GM19395 (cell line): ENCODE data around the gene KCNB1.
"Not testable (repeated sequence)": the region's sequence is repeated elsewhere in the genome, so short reads cannot be mapped to it uniquely, and the experiment has no call there.

Experiments used
- ATAC-seq: cut with Tn5 transposase; IDR thresholded peaks from one replicate; pipeline ENCODE4 v1.9.1; 2021; ENCODE audit warnings: mild to moderate bottlenecking, moderate library complexity; ENCODE audit not compliant: unreplicated experiment

Gene KCNB1

GRCh38 chr20:49330701-49331615 lies 151.5 kb downstream of the KCNB1 start:
- ATAC-seq = no peak

- ATAC-seq = no peak
Observed at GRCh38 chr20:49328790-49329189, 153.7 kb downstream of the KCNB1 start.

- ATAC-seq = no peak
Observed at GRCh38 chr20:49326026-49326425, 156.4 kb downstream of the KCNB1 start.

- ATAC-seq = no peak
Observed at GRCh38 chr20:49324306-49324705, 158.2 kb downstream of the KCNB1 start.

- no peak for ATAC-seq
Observed at GRCh38 chr20:49323622-49324238, 158.7 kb downstream of the KCNB1 start.

- no peak for ATAC-seq
Observed at GRCh38 chr20:49320460-49320859, 162.0 kb downstream of the KCNB1 start.

GRCh38 chr20:49319208-49319809 lies 163.2 kb downstream of the KCNB1 start:
- ATAC-seq = no peak

GRCh38 chr20:49318430-49319207 lies 163.8 kb downstream of the KCNB1 start:
- ATAC-seq = no peak

- no peak for ATAC-seq
Observed at GRCh38 chr20:49318091-49318429, 164.4 kb downstream of the KCNB1 start.

GRCh38 chr20:49316704-49317103 lies 165.8 kb downstream of the KCNB1 start:
- no peak for ATAC-seq

- no peak for ATAC-seq
Observed at GRCh38 chr20:49315580-49315979, 166.9 kb downstream of the KCNB1 start.

GRCh38 chr20:49314052-49314451 lies 168.4 kb downstream of the KCNB1 start:
- ATAC-seq = not testable (repeated sequence)
